Umbilical cord (tissue), 2 donors: ENCODE data around the gene GRID2. TPM values are rescaled to one million over a fixed set of nuclear protein-coding genes. Genes with fewer than 3 reads are reported as not detected.

Source experiments
- DNase-seq: peaks from one replicate; pipeline ENCODE4 v3.0.0-alpha.2; 2015; ENCODE audit warnings: low spot score
- total RNA-seq: library from RNA; depleted of rRNA; stranded (reverse); fragments of >200 nt; gene quantifications from one replicate; pipeline ENCODE4 v1.2.3, GENCODE V29; 2014; ENCODE audit warnings: low replicate concordance; ENCODE audit not compliant: insufficient read depth

GRID2 gene
- total RNA-seq, 1 donor from 2014 or later: 7.9 TPM

DNA sequence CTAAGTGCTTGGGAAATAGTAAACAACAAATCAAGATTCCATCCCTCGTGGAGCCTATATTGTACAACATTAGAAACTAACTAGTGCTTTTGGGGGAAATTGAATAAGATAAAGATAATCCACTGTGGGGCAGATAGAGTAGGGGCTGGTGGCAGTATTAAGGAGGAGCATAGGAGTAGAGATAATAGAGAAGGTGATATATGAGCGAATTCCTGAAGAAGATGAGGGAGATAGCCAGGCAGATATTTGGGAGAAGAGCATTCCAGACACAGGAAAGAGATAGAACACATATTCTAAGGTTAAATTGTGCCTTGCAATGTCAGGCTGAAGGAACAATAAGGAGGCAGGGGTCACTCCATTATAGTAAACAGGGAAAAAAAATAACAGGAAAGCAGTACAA lies 218.2 kb downstream of the GRID2 start:
- no peak for DNase-seq

DNA sequence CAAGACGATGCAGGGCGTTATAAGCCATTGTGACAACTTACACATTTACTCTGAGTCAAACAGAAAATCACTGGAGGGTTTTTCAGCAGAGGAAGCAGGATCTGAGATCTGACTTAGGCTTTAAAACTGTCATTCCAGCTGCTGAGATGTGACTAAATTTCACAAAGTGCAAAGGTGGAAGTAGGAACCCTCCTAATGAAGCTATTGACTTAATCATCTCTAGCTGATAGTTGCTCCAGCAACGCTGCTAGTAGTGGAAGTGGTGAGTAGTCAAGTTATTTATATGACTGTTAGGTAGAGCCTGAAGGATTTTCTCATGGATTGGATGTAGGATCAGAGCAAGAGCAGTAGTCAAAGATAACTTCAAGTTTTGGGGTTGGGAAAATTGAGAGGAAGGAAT lies 218.6 kb downstream of the GRID2 start:
- peak; percentile 5 for DNase-seq

DNA sequence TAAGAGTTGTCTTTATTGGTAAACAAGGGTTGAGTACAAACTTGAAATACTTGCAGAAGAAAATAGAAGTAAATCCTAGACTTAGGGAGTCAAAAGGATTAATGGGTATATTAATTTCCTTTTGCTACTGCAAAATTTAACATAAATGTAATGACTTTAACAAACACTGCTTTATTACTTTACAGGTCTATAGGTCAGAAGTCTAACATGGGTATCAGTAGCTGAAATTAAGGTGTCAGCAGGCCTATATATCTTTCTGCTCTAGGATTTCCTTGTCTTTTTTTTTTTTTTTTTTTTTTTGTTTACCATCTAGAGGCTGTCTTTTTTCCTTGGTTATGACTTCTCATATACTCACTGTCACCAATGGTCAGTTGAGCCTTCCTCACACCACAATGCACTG lies 220.4 kb downstream of the GRID2 start:
- no peak for DNase-seq

- DNase-seq: peak; percentile 49
Observed at GRCh38 chr4:92528541-92528940, 224.8 kb downstream of the GRID2 start.

DNA sequence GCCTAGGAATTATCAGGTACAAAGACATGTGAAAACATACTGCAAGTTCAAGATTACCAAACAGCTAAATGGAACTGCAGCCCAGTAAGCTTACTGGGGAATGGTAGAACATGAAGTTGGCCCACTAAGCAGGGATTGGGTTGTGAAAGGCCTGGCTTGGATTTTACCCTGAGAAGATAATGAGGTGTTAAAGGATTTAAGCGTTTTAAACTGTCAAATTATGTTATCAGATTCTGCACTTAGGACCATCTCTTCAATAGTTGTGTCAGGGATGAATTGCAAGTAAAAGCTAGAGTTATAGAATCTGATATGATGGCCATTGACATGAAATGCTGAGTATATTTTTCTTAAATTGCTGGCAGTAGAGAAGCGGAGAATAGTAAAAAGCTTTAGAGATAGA lies 225.7 kb downstream of the GRID2 start:
- no peak for DNase-seq

- DNase-seq: no peak
Observed at GRCh38 chr4:92535599-92535998, 231.8 kb downstream of the GRID2 start.

GRCh38 chr4:92551616-92552015 lies 247.8 kb downstream of the GRID2 start:
- DNase-seq: peak; percentile 20

- no peak for DNase-seq
Observed at GRCh38 chr4:92566269-92566668, 262.5 kb downstream of the GRID2 start.

GRCh38 chr4:92580816-92581215 lies 277.1 kb downstream of the GRID2 start:
- DNase-seq: no peak

GRCh38 chr4:92599044-92599443 lies 295.3 kb downstream of the GRID2 start:
- DNase-seq: no peak

GRCh38 chr4:92600638-92601037 lies 296.9 kb downstream of the GRID2 start:
- no peak for DNase-seq

GRCh38 chr4:92606227-92606626 lies 302.5 kb downstream of the GRID2 start:
- DNase-seq: no peak

- no peak for DNase-seq
Observed at GRCh38 chr4:92615049-92615448, 311.3 kb downstream of the GRID2 start.

GRCh38 chr4:92618968-92619367 lies 315.2 kb downstream of the GRID2 start:
- DNase-seq: no peak

DNA sequence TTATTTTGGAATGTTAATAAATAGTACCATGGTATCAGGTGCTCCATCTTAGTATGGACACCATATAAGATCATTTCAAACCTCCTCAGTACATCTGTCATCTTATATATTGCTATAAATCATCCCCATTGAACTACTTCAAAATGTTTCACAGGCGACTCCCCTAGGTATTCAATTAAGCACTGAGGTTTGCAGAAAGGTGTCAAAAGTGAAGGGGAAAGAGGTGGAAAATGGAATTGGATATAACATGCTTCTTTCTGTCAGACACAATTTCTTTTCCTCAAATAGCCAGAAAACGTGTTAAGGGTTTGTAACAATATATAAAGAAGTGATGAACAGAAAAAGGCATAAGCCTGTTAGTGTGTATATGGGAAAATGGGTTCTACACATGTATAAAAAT lies 325.5 kb downstream of the GRID2 start:
- DNase-seq: no peak

DNA sequence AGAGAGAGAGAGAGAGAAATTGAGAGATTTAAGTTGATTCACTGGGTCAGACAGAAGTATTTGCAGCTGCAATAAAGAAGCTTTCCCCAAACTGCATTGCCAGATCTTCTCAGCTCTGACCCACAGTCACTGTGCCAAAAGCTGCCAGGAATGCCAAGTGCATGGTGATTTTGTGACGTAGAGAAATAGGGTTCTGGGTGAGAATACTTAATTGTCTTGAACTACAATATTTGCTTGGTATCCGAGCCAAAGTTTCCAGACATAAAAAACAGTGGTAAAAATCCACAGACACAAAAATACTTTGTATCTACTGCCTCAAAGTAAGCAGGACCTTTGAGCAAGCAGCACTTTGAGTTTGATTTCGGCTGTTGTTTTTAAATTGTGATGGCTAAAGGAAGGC lies 331.1 kb downstream of the GRID2 start:
- peak; percentile 6 for DNase-seq

DNA sequence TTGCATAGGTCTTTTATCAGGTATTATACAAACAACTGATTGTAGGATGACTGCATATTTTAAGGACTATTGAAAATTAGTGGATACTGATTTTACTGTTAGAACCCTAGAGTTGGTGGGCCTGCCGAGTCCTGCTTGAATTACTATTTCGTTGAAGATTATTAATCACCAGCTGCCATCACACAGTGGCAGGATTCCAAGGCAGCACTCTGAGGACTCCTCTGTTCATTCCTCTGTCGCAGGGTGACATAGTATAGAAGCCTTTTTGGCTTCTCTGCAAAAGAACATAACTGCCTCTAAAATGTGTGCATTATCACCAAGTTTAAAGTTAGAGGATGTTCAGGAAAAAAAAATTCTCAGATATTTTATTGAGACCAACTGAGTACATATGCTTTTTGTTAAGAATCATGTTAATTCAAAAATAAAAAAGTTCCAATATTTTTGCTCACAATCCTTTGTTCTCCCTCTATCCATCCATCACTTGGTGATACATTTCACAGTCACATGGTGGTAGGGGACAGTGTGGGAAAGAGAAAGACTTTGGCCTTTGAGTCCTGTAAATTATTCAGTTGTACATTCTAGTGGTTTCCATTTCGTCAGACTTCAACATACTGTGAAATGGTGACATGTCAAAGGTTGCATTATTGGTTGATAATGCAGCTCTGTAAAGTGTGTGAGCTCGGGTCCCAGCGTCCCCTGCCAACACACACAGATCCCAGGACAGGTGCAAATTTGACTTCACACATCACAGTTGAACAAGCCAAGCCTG lies 332.5 kb downstream of the GRID2 start:
- no peak for DNase-seq

DNA sequence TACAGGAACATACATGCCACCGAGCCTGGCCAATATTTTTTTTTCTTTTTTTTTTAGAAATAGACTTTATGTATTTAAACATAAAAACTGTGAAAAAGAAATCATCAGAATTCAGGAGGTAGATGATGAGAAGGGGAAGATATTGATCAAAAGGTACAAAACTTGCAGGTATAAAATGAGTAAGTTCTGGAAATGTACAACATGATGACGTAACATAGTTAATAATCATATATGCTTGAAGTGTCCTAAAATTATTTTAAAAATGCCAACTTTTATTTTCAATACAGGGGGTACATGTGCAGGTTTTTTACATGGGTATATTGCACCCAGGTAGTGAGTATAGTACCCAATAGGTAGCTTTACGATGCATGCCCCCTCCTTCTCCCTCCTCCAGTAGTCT lies 337.6 kb downstream of the GRID2 start:
- no peak for DNase-seq

GRCh38 chr4:92646826-92647225 lies 343.1 kb downstream of the GRID2 start:
- no peak for DNase-seq

- DNase-seq: no peak
Observed at GRCh38 chr4:92651536-92651935, 347.8 kb downstream of the GRID2 start.

- DNase-seq: no peak
Observed at GRCh38 chr4:92654084-92654483, 350.3 kb downstream of the GRID2 start.

- DNase-seq: no peak
Observed at GRCh38 chr4:92657695-92658094, 353.9 kb downstream of the GRID2 start.

DNA sequence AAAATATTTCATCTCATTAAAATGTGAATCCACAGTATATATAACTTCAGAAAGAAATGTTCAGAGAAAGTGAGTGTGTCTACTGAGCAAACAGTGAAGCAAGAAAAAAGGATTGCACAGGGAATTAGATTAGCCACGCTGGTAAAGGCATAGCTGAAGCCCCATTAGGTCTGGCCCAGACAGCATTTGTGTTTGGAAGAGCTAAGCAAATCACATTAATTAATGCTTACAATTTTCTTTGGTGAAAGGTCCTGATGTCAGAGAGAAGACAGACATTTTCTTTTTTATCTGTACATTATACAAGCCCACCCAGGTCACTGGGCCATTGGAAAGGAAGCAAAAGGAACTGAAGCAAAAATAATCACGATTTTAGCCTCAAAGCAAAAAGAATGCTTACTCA lies 354.6 kb downstream of the GRID2 start:
- no peak for DNase-seq

DNA sequence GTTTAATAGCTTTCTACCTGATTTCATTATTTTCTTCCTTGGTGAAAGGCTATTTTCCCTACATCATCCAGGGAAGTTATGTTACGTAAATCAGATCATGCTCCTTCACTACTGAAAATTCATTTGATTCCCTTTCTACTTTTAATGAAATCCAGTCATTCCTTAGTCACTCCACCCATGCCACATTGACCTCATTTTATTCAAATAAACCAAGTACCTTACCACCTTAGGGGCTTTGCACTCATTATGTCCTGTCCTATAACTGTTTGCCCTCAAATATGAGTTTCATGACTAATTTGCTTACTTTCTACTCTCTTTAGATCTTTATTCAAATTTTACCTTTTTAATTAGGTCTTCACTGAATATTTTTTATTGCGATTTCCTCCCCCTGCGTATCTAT lies 374.0 kb downstream of the GRID2 start:
- no peak for DNase-seq
